ENCODE measurements around the gene SLK.
A peak's percentile ranks its signal among the peaks of the same experiment; 100 is the strongest.

Gene SLK

GRCh38 chr10:104034401-104035193 lies 67.7 kb downstream of the SLK start:
- no peak for DNase-seq

- DNase-seq: no peak
Measured at GRCh38 chr10:104035194-104036068, 68.5 kb downstream of the SLK start.

GRCh38 chr10:104036069-104036384 lies 69.1 kb downstream of the SLK start:
- DNase-seq: no peak

- no peak for DNase-seq
Measured at GRCh38 chr10:104036518-104037260, 69.7 kb downstream of the SLK start.

- no peak for DNase-seq
Measured at GRCh38 chr10:104037261-104037951, 70.5 kb downstream of the SLK start.

GRCh38 chr10:104038537-104038936 lies 71.6 kb downstream of the SLK start:
- DNase-seq: no peak

- no peak for DNase-seq
Measured at GRCh38 chr10:104038958-104039752, 72.2 kb downstream of the SLK start.

- DNase-seq: no peak
Measured at GRCh38 chr10:104040382-104040781, 73.4 kb downstream of the SLK start.

- no peak for DNase-seq
Measured at GRCh38 chr10:104040862-104041789, 74.2 kb downstream of the SLK start.

- DNase-seq: no peak
Measured at GRCh38 chr10:104041891-104042535, 75.1 kb downstream of the SLK start.

GRCh38 chr10:104043185-104043830 lies 76.4 kb downstream of the SLK start:
- no peak for DNase-seq

GRCh38 chr10:104043854-104044253 lies 76.9 kb downstream of the SLK start:
- DNase-seq: no peak

- DNase-seq: peak; percentile 48
Measured at GRCh38 chr10:104045151-104046089, 78.5 kb downstream of the SLK start.

GRCh38 chr10:104046651-104047050 lies 79.7 kb downstream of the SLK start:
- DNase-seq: no peak

- DNase-seq: no peak
Measured at GRCh38 chr10:104049504-104050250, 82.7 kb downstream of the SLK start.

- DNase-seq: no peak
Measured at GRCh38 chr10:104052431-104052830, 85.5 kb downstream of the SLK start.

GRCh38 chr10:104053201-104053600 lies 86.3 kb downstream of the SLK start:
- no peak for DNase-seq

GRCh38 chr10:104054430-104054829 lies 87.5 kb downstream of the SLK start:
- DNase-seq: no peak

Measured in inflammatory macrophage treated with lipopolysaccharide for 4 hours (primary cell).